Muscle of back (tissue), 11 donors: ENCODE results near the gene BSPRY. TPM values are rescaled to one million over a fixed set of nuclear protein-coding genes. Genes with fewer than 3 reads are reported as not detected.
"Not testable (repeated sequence)": the region's sequence is repeated elsewhere in the genome, so short reads cannot be mapped to it uniquely, and the experiment has no call there.

ENCODE experiments used
- DNase-seq, 3 donors: peaks; one replicate each; pipeline versions ENCODE4 v3.0.0 to v3.0.0-alpha.2; 2013
- polyA plus RNA-seq, 10 donors: library from polyadenylated mRNA; unstranded; fragments of 120-200 nt; gene quantifications; one replicate each; pipeline ENCODE4 v1.2.1, GENCODE V29; 2013; ENCODE audit not compliant: insufficient read length in 10 of 10

The BSPRY gene
- polyA plus RNA-seq, 10 donors, result 0.32 to 0.94 (median 0.48) TPM

- no peak for DNase-seq
Measured at GRCh38 chr9:113395000-113395861, 45.9 kb downstream of the BSPRY start.

- DNase-seq, result no peak
Measured at GRCh38 chr9:113397203-113397631, 47.9 kb downstream of the BSPRY start.

GRCh38 chr9:113398796-113399195 is 49.5 kb downstream of the BSPRY start:
- no peak for DNase-seq

GRCh38 chr9:113399646-113400200 is 50.4 kb downstream of the BSPRY start:
- DNase-seq, result no peak

GRCh38 chr9:113401027-113401792 is 51.9 kb downstream of the BSPRY start, which contains the start of gene ALAD:
Gene ALAD, minus strand, starts transcription at chr9:113401284. Its CDS starts 7,725 bp downstream, at chr9:113393559.
- peak; percentile 99 for DNase-seq

GRCh38 chr9:113403646-113404045 is 54.3 kb downstream of the BSPRY start:
- no peak for DNase-seq

- not testable (repeated sequence) for DNase-seq
Measured at GRCh38 chr9:113406353-113406752, 57.0 kb downstream of the BSPRY start.

GRCh38 chr9:113406873-113407511 is 57.7 kb downstream of the BSPRY start:
- DNase-seq, result peak; percentile 53 to 87 (median 71)

- no peak for DNase-seq
Measured at GRCh38 chr9:113409481-113409880, 60.1 kb downstream of the BSPRY start.

- no peak for DNase-seq
Measured at GRCh38 chr9:113409883-113410206, 60.5 kb downstream of the BSPRY start.

GRCh38 chr9:113410207-113410864 is 61.0 kb downstream of the BSPRY start, which contains the start of the genes C9orf43 and POLE3:
Gene C9orf43, plus strand, starts transcription at chr9:113410747. Its CDS starts 2,747 bp downstream, at chr9:113413494.
Gene POLE3, minus strand, starts transcription at chr9:113410675. Its CDS starts 382 bp downstream, at chr9:113410293.
- DNase-seq, result peak; percentile 96 to 99 (median 97)

GRCh38 chr9:113416149-113416721 is 66.9 kb downstream of the BSPRY start:
- peak in 1 of 3 donors; percentile 41 for DNase-seq

- no peak for DNase-seq
Measured at GRCh38 chr9:113417370-113417769, 68.0 kb downstream of the BSPRY start.

Other genes starting within 250 kb of the BSPRY start
- 1 to 10 TPM; 2.7 to 4.6 (median 3.4) TPM for gene SLC31A2, start 198.5 kb upstream of the BSPRY start, polyA plus RNA-seq
- 10 to 100 TPM; 17.1 to 25.3 (median 20.2) TPM for gene FKBP15, start 128.3 kb upstream of the BSPRY start, polyA plus RNA-seq
- 10 to 100 TPM in 7 of 10 donors, 1 to 10 TPM in 3; 6.7 to 13.2 (median 10.6) TPM for gene SLC31A1, start 128.0 kb upstream of the BSPRY start, polyA plus RNA-seq
- gene CDC26, start 74.0 kb upstream of the BSPRY start, polyA plus RNA-seq, result 10 to 100 TPM; 18.8 to 39.3 (median 23.1) TPM
- gene PRPF4, start 73.9 kb upstream of the BSPRY start, polyA plus RNA-seq, result 10 to 100 TPM; 15.8 to 23.7 (median 19.4) TPM
- under 1 TPM in 3 of 10 donors, not detected in 7; 0.12 to 0.18 (median 0.13) TPM for gene RNF183, start 46.2 kb upstream of the BSPRY start, polyA plus RNA-seq
- gene WDR31, start 9.3 kb upstream of the BSPRY start, polyA plus RNA-seq, result 1 to 10 TPM; 1.3 to 3.1 (median 2.3) TPM
- gene HDHD3, start 27.4 kb downstream of the BSPRY start, polyA plus RNA-seq, result 1 to 10 TPM; 3.0 to 6.0 (median 4.6) TPM
- gene ALAD, start 51.7 kb downstream of the BSPRY start, polyA plus RNA-seq, result 10 to 100 TPM; 15.1 to 24.8 (median 20.5) TPM
- gene POLE3, start 61.1 kb downstream of the BSPRY start, polyA plus RNA-seq, result 10 to 100 TPM; 41.2 to 55.9 (median 45.2) TPM
- under 1 TPM; 0.19 to 0.60 (median 0.35) TPM for gene C9orf43, start 61.2 kb downstream of the BSPRY start, polyA plus RNA-seq
- 10 to 100 TPM; 34.8 to 61.2 (median 50.0) TPM for gene RGS3, start 114.2 kb downstream of the BSPRY start, polyA plus RNA-seq